BE2C (cell line): ENCODE results near the gene PDRG1.
"Not testable (repeated sequence)": the region's sequence is repeated elsewhere in the genome, so short reads cannot be mapped to it uniquely, and the experiment has no call there.

Experiments used
- DNase-seq: peaks from one replicate; pipeline ENCODE4 v3.0.0-alpha.2; 2020
- H3K27me3 ChIP-seq: fragments of 250-450 bp; sonication (Bioruptor Pico); 2 replicates; pipeline ENCODE4 v1.5.1; 2020; ENCODE audit warnings: mild to moderate bottlenecking
- H3K36me3 ChIP-seq: fragments of 250-450 bp; sonication (Bioruptor Pico); 2 replicates; pipeline ENCODE4 v1.5.1; 2020; ENCODE audit warnings: mild to moderate bottlenecking
- H3K4me1 ChIP-seq: fragments of 250-450 bp; sonication (Bioruptor Pico); 2 replicates; pipeline ENCODE4 v1.5.1; 2020
- H3K4me3 ChIP-seq: 2 replicates; pipeline ENCODE4 v1.5.1; 2011; ENCODE audit warnings: low read depth, low read length
- H3K9me3 ChIP-seq: fragments of 250-450 bp; sonication (Bioruptor Pico); 2 replicates; pipeline ENCODE4 v1.5.1; 2020
- TF ChIP-seq, protein P1 (sequence below): IDR thresholded peaks from 2 replicates; pipeline ENCODE4 v1.5.1; 2012; ENCODE audit warnings: mild to moderate bottlenecking, low read depth, low read length

Gene PDRG1

DNA sequence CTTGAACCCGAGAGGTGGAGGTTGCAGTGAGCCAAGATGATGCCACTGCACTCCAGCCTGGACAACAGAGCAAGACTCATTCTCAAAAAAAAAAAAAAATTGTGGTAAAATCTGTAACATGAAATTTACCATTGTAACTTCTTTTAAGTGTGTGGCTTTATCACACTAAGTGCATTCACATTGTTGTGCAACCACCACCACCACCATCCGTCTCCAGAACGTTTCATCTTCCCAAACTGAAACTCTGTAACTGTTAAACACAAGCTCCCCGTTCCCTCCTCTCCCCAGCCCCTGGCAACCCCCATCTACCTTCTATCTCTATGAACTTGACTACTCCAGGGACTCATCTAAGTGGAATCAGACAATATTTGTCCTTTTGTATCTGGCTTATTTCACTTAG lies 29.7 kb downstream of the PDRG1 start:
- no peaks in the 10 kb centered on the region for H3K27me3 ChIP-seq
- no peaks in the 10 kb centered on the region for H3K36me3 ChIP-seq
- H3K4me1 ChIP-seq = no peaks in the 10 kb centered on the region
- H3K9me3 ChIP-seq = no peaks in the 10 kb centered on the region
- TF ChIP-seq, protein P1, sequence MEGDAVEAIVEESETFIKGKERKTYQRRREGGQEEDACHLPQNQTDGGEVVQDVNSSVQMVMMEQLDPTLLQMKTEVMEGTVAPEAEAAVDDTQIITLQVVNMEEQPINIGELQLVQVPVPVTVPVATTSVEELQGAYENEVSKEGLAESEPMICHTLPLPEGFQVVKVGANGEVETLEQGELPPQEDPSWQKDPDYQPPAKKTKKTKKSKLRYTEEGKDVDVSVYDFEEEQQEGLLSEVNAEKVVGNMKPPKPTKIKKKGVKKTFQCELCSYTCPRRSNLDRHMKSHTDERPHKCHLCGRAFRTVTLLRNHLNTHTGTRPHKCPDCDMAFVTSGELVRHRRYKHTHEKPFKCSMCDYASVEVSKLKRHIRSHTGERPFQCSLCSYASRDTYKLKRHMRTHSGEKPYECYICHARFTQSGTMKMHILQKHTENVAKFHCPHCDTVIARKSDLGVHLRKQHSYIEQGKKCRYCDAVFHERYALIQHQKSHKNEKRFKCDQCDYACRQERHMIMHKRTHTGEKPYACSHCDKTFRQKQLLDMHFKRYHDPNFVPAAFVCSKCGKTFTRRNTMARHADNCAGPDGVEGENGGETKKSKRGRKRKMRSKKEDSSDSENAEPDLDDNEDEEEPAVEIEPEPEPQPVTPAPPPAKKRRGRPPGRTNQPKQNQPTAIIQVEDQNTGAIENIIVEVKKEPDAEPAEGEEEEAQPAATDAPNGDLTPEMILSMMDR = no peak
- DNase-seq = no peak
- H3K4me3 ChIP-seq = no peak overlapping the region

DNA sequence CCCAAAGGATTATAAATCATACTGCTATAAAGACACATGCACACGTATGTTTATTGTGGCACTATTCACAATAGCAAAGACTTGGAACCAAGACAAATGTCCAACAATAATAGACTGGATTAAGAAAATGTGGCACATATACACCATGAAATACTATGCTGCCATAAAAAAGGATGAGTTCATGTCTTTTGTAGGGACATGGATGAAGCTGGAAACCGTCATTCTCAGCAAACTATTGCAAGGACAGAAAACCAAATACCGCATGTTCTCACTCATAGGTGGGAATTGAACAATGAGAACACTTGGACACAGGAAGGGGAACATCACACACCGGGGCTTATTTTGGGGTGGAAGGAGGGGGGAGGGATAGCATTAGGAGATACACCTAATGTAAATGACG lies 30.4 kb downstream of the PDRG1 start:
- H3K4me3 ChIP-seq, H3K9me3 ChIP-seq, DNase-seq, H3K27me3 ChIP-seq, H3K4me1 ChIP-seq, H3K36me3 ChIP-seq: not testable (repeated sequence)

DNA sequence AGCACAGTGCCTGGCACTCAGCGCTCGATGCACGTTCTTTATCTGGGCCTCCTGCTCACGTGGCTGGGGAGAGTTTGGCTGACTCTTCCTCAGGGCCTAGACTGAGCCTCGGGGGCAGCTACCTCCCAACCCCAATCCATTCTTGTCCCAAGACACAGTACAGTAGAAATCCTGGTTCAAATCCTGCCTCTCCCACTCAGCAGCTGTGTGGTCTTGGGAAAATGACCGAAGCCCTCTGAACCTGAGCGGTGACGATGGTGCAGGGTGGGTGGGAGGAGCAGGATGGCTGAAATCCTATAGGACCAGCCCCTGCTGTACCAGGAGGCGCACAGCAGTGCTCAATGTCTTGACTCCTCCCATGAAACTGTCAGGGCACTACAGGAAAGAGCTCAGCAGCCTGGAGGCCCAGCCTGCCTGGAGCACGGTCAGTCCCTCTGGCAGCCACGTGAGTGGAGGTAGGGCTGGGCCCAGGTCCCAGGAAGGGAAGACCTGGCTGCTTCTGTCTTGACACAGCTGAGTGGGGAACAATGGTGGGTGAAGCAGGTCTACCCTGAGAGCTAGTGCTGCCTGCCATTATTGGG lies 31.5 kb downstream of the PDRG1 start:
- Histone ChIP-seq H3K4me3 (no peak overlapping the region), H3K9me3 (no peaks in the 10 kb centered on the region), H3K4me1 (no peaks in the 10 kb centered on the region), H3K36me3 (no peaks in the 10 kb centered on the region), H3K27me3 (no peaks in the 10 kb centered on the region)
- TF ChIP-seq, protein P1 = no peak
- no peak for DNase-seq

DNA sequence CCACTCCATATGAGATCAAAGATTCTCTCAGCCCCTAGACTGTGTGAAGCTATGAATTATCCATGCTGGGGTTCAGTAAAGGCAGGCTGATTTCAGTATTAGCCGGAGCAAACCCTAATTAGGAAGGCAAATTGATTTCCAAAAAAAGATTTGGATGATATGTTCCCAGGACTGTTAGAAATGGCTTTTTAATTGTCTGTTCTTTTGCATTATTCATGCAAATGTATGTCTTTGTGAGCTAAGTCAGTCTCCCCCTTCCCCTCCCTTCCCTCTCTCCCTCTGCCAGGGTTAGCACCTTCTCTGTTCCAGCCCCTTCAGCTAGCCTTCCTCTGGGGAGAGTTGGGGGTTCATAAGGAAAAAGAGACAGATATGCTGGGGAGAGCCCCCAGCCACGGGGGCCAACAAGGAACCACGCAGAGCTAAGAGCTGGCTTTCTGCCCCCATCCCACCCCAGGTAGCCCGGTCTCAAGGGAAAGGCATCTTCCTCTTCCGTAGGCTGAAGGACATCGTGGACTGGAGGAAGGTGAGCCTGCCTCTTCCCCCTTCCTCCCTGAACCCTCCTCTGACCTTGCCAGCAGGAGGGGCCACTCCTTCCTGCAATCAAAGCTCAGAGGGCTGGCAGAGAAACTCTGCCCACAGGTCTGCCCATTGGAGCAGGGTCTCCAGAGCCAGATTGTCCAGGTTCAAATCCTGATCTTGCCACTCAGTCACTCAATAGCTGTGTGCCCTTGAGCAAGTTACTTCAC lies 32.3 kb downstream of the PDRG1 start:
- H3K36me3 ChIP-seq = no peaks in the 10 kb centered on the region
- no peak overlapping the region for H3K4me3 ChIP-seq
- no peaks in the 10 kb centered on the region for H3K27me3 ChIP-seq
- no peak for DNase-seq
- no peaks in the 10 kb centered on the region for H3K4me1 ChIP-seq
- TF ChIP-seq, protein P1 = no peak
- no peaks in the 10 kb centered on the region for H3K9me3 ChIP-seq

DNA sequence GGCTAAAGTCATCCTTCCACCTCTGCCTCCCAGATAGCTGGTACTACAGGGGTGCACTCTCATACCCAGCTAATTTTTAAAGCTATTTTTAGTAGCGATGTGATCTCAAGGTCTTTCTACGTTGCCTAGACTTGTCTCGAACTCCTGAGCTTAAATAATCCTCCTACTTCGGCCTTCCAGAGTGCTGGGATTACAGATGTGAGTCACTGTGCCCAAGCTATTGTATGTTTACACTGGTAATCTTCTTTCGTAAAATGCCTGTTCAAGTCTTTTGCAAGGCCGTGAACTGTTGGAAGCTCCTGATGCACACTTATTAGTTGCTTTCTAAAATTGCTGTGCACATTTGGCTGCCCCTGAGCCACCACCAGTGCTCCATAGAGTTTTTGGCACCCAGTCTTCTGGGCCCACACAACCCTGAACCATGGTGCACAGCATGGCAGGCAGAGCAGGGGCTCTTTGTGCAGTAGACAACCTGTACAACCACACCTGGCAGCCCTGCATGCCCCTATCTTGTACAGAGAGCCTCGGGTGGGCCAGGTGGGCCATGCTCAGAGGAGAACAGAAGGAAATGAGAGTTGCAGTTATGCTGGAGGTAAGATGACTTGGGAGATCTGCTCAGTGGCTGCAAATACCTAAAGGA lies 33.3 kb downstream of the PDRG1 start:
- H3K4me1 ChIP-seq = no peaks in the 10 kb centered on the region
- DNase-seq = no peak

DNA sequence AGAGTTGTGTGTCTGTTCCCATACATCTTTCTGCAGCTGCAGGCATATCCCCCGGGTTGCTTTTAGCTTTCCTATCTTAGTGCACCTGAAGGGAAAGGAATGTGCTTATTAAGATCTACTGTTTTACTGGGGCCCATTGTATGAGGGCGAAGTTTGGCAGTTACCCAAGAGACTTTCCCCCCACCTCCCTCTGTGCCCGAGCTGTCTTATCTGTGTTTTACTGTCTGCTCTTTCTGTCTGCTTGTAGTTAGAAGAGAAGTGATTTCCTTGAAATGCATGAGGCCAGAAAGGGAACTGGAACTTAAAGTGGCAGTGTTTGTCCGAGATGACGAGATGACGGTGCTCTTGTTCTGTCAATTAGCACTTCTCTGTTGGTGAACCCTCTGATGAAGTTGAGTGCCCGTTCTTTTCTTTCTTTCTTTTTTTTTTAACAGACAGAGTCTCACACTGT lies 33.9 kb downstream of the PDRG1 start:
- H3K27me3 ChIP-seq, DNase-seq: not testable (repeated sequence)

More for the DNA sequence above, 33.3 kb downstream of the PDRG1 start:
- H3K9me3 ChIP-seq = no peaks in the 10 kb centered on the region
- TF ChIP-seq, protein P1 = no peak
- H3K27me3 ChIP-seq = no peaks in the 10 kb centered on the region
- no peak overlapping the region for H3K4me3 ChIP-seq
- H3K36me3 ChIP-seq = no peaks in the 10 kb centered on the region

DNA sequence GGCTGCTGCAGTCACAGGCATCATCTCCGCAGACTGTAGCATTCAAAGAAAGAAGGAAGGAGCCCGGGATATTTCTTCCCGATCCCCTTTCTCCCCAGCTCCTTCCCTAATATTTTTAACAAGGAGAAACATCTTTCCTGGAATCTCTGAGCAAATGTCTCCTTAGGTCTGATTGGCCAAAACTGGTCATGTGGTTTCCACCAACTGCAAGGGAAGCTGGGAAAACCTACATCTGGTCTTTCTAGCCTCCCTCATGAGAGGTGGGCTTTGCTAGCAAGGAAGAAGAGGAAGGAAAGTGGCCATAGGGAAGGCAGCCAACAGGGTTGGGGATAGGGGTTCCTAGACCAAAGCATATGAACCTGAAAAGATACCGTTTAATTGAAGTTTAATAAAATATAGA lies 35.1 kb downstream of the PDRG1 start:
- Histone ChIP-seq H3K4me3 (no peak overlapping the region), H3K36me3 (no peaks in the 10 kb centered on the region), H3K27me3 (no peaks in the 10 kb centered on the region), H3K9me3 (no peaks in the 10 kb centered on the region), H3K4me1 (no peaks in the 10 kb centered on the region)
- DNase-seq = no peak
- TF ChIP-seq, protein P1 = no peak

More for the DNA sequence above, 33.9 kb downstream of the PDRG1 start:
- H3K36me3 ChIP-seq, H3K9me3 ChIP-seq, H3K4me3 ChIP-seq, H3K4me1 ChIP-seq: not testable (repeated sequence)
